NCI-H69 (cell line): Measurements from ENCODE around the gene CC2D1B.

Source experiments
- DNase-seq: peaks from one replicate; lab custom pipeline; 2025; lab: John Stamatoyannopoulos, UW

The CC2D1B gene

DNA sequence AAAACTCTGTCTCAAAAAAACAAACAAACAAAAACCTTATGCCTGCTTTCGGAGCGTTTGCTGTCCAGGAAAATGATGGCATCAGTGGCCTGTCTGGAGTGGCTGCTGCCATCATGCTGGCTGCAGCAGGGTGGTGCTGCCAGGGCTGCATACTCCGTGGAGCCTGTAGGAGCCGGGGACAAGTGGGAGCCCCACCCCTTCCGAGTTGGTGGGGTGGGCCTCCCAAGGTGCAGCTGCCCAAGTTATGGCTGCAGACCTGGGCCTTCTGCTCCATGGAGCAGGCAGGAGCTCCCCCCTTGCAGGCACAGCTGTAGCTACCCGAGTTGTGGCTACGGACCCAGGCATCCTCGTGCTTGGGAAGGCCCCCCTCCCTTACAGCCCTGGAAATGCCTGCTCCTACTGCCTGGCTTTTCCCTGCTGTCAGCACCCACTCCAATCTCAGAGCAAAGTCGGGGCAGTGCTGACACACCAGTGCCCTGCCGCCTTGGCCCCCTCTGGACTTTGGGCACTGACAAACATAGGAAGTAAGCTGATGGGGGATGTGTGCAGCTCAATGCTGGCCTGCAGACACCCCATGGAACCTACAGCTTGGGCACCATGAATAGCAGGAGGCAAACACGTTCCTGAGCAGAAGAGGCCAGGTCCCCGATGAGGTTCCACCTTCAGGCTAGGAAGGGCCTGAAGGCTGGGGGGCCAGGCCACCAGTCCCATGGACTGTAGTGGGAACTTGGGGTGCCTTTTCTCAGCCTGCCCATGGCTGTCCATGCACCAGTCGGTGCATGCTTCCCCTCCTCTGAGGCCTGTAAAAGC, 60.4 kb downstream of the CC2D1B start:
- no peak for DNase-seq
